ENCODE measurements around the gene SUMF1. TPM values are rescaled to one million over a fixed set of nuclear protein-coding genes. Genes with fewer than 3 reads are reported as not detected.
"Not testable (repeated sequence)": the region's sequence is repeated elsewhere in the genome, so short reads cannot be mapped to it uniquely, and the experiment has no call there.

SUMF1 gene
- total RNA-seq, 1 donor from 2014 or later, result 35.4 TPM

- intact Hi-C loops (cut with DNase I), result no loop called here
- Histone ChIP-seq H3K4me3 (no peak overlapping the region), H3K4me1 (peaks cover 15% of the 10 kb centered on the region), H3K27ac (no peak overlapping the region), H3K36me3 (no peaks in the 10 kb centered on the region), H3K27me3 (ENCODE audit: low read depth) (no peaks in the 10 kb centered on the region), H3K9me3 (no peaks in the 10 kb centered on the region)
- DNase-seq (no peak), ATAC-seq (no peak)
- TF ChIP-seq CTCF (IDR thresholded peaks at IDR 0.05), result no peak
Observed at GRCh38 chr3:4464576-4464975, 2.5 kb downstream of the SUMF1 start.

- Histone ChIP-seq H3K4me1 (peaks cover 13% of the 10 kb centered on the region), H3K36me3 (no peaks in the 10 kb centered on the region), H3K4me3 (no peak overlapping the region), H3K27me3 (ENCODE audit: low read depth) (no peaks in the 10 kb centered on the region), H3K27ac (no peak overlapping the region), H3K9me3 (no peaks in the 10 kb centered on the region)
- intact Hi-C loops (cut with DNase I), result no loop called here
- DNase-seq (no peak), ATAC-seq (no peak)
- no peak for TF ChIP-seq CTCF (IDR thresholded peaks at IDR 0.05)
Observed at GRCh38 chr3:4462369-4463040, 4.6 kb downstream of the SUMF1 start.

GRCh38 chr3:4461468-4462090 is 5.5 kb downstream of the SUMF1 start:
- no peak for TF ChIP-seq CTCF (IDR thresholded peaks at IDR 0.05)
- H3K9me3 ChIP-seq, result no peaks in the 10 kb centered on the region
- no peak overlapping the region for H3K4me3 ChIP-seq
- H3K27ac ChIP-seq, result no peak overlapping the region
- H3K4me1 ChIP-seq, result peaks cover 7% of the 10 kb centered on the region
- no peak for DNase-seq
- ATAC-seq, result no peak
- H3K27me3 ChIP-seq (ENCODE audit: low read depth), result no peaks in the 10 kb centered on the region
- H3K36me3 ChIP-seq, result no peaks in the 10 kb centered on the region
- intact Hi-C loops (cut with DNase I), result no loop called here

- no peaks in the 10 kb centered on the region for H3K4me1 ChIP-seq
- no peaks in the 10 kb centered on the region for H3K27me3 ChIP-seq (ENCODE audit: low read depth)
- H3K4me3 ChIP-seq, result no peak overlapping the region
- no peak overlapping the region for H3K27ac ChIP-seq
- H3K9me3 ChIP-seq, result no peaks in the 10 kb centered on the region
- no peak for TF ChIP-seq CTCF (IDR thresholded peaks at IDR 0.05)
- DNase-seq, result no peak
- ATAC-seq, result no peak
- no peaks in the 10 kb centered on the region for H3K36me3 ChIP-seq
- intact Hi-C loops (cut with DNase I), result no loop called here
Observed at GRCh38 chr3:4460334-4460733, 6.7 kb downstream of the SUMF1 start.

GRCh38 chr3:4458961-4459360 is 8.1 kb downstream of the SUMF1 start:
- Histone ChIP-seq H3K27me3 (ENCODE audit: low read depth) (no peaks in the 10 kb centered on the region), H3K36me3 (no peaks in the 10 kb centered on the region), H3K9me3 (no peaks in the 10 kb centered on the region), H3K4me3 (no peak overlapping the region), H3K4me1 (no peaks in the 10 kb centered on the region), H3K27ac (no peak overlapping the region)
- DNase-seq (no peak), ATAC-seq (no peak)
- no peak for TF ChIP-seq CTCF (IDR thresholded peaks at IDR 0.05)
- intact Hi-C loops (cut with DNase I), result no loop called here

- H3K27ac ChIP-seq; H3K36me3 ChIP-seq; H3K4me1 ChIP-seq; DNase-seq; H3K9me3 ChIP-seq; H3K4me3 ChIP-seq; intact Hi-C loops (cut with DNase I); H3K27me3 ChIP-seq (ENCODE audit: low read depth); ATAC-seq: not testable (repeated sequence)
Observed at GRCh38 chr3:4456780-4457179, 10.3 kb downstream of the SUMF1 start.
